H9 (cell line): Measurements from ENCODE around the gene DOCK11. TPM values are rescaled to one million over a fixed set of nuclear protein-coding genes. Genes with fewer than 3 reads are reported as not detected.
A peak's percentile ranks its signal among the peaks of the same experiment; 100 is the strongest.

Source experiments
- DNase-seq: peaks from one replicate; pipeline ENCODE4 v3.0.0-alpha.2; 2017
- H2AFZ ChIP-seq: one replicate; pipeline ENCODE4 v1.6.1; 2013; ENCODE audit warnings: mild to moderate bottlenecking, low read length, control low read depth, moderate library complexity
- H2AK5ac ChIP-seq: 2 replicates; pipeline ENCODE4 v1.6.1; 2013; ENCODE audit warnings: low read length, control low read depth, mixed read lengths; ENCODE audit not compliant: insufficient read length
- H2BK120ac ChIP-seq: one replicate; pipeline ENCODE4 v1.6.1; 2013; ENCODE audit warnings: low read depth, mild to moderate bottlenecking, low read length, control low read depth, inconsistent platforms; ENCODE audit not compliant: poor library complexity, severe bottlenecking
- H2BK12ac ChIP-seq: 2 replicates; pipeline ENCODE4 v1.6.1; 2013; ENCODE audit warnings: low read length, control low read depth, mixed read lengths, low read depth; ENCODE audit not compliant: insufficient read length
- H2BK15ac ChIP-seq: 2 replicates; pipeline ENCODE4 v1.6.1; 2013; ENCODE audit warnings: low read depth, low read length, control low read depth
- H2BK20ac ChIP-seq: one replicate; pipeline ENCODE4 v1.6.1; 2013; ENCODE audit warnings: low read depth, mild to moderate bottlenecking, low read length, control low read depth, inconsistent platforms; ENCODE audit not compliant: poor library complexity, severe bottlenecking
- H2BK5ac ChIP-seq: 2 replicates; pipeline ENCODE4 v1.6.1; 2013; ENCODE audit warnings: low read length, control low read depth, mixed read lengths; ENCODE audit not compliant: insufficient read length
- H3K14ac ChIP-seq: 2 replicates; pipeline ENCODE4 v1.6.1; 2013; ENCODE audit warnings: low read length, control low read depth; ENCODE audit not compliant: insufficient read depth
- H3K18ac ChIP-seq: 2 replicates; pipeline ENCODE4 v1.6.1; 2013; ENCODE audit warnings: low read depth, mild to moderate bottlenecking, mixed read lengths, low read length, control low read depth; ENCODE audit not compliant: insufficient read length
- H3K23ac ChIP-seq: 2 replicates; pipeline ENCODE4 v1.6.1; 2013; ENCODE audit warnings: low read length, control low read depth, mixed read lengths, low read depth; ENCODE audit not compliant: insufficient read length
- H3K23me2 ChIP-seq: 2 replicates; pipeline ENCODE4 v1.6.1; 2013; ENCODE audit warnings: low read depth, mild to moderate bottlenecking, mixed read lengths, low read length, control low read depth; ENCODE audit not compliant: insufficient read length, poor library complexity, severe bottlenecking
- H3K27ac ChIP-seq: 2 replicates; pipeline ENCODE4 v1.5.1; 2013; ENCODE audit warnings: low read length, control low read depth, mixed read lengths, low read depth; ENCODE audit not compliant: insufficient read length
- H3K27me3 ChIP-seq: 2 replicates; pipeline ENCODE4 v1.6.1; 2013; ENCODE audit warnings: low read length, control low read depth, inconsistent platforms; ENCODE audit not compliant: insufficient read depth
- H3K4ac ChIP-seq: 2 replicates; pipeline ENCODE4 v1.6.1; 2013; ENCODE audit warnings: low read depth, mild to moderate bottlenecking, control low read depth, inconsistent platforms, low read length, moderate library complexity
- H3K4me1 ChIP-seq: 2 replicates; pipeline ENCODE4 v1.6.1; 2013; ENCODE audit warnings: low read length, control low read depth, inconsistent platforms; ENCODE audit not compliant: insufficient read depth
- H3K4me2 ChIP-seq: 2 replicates; pipeline ENCODE4 v1.6.1; 2013; ENCODE audit warnings: low read length, control low read depth, mixed read lengths; ENCODE audit not compliant: insufficient read length, insufficient read depth
- H3K56ac ChIP-seq: 2 replicates; pipeline ENCODE4 v1.6.1; 2013; ENCODE audit warnings: low read depth, mild to moderate bottlenecking, mixed read lengths, low read length, control low read depth; ENCODE audit not compliant: insufficient read length
- H3K79me1 ChIP-seq: 2 replicates; pipeline ENCODE4 v1.6.1; 2013; ENCODE audit warnings: low read depth, mild to moderate bottlenecking, moderate library complexity, low read length, control low read depth, inconsistent platforms; ENCODE audit not compliant: insufficient read depth, poor library complexity, severe bottlenecking
- H3K79me2 ChIP-seq: 2 replicates; pipeline ENCODE4 v1.6.1; 2013; ENCODE audit warnings: low read length, control low read depth, inconsistent platforms; ENCODE audit not compliant: insufficient read depth
- H3K9ac ChIP-seq: 2 replicates; pipeline ENCODE4 v1.6.1; 2013; ENCODE audit warnings: low read length, control low read depth, mixed read lengths; ENCODE audit not compliant: insufficient read length; ENCODE audit errors: extremely low read depth
- H3K9me3 ChIP-seq: one replicate; pipeline ENCODE4 v1.6.1; 2013; ENCODE audit warnings: low read depth, low read length, inconsistent platforms; ENCODE audit not compliant: control insufficient read depth
- H3T11ph ChIP-seq: one replicate; pipeline ENCODE4 v1.6.1; 2013; ENCODE audit warnings: mild to moderate bottlenecking, low read length, control low read depth, inconsistent platforms
- H4K20me1 ChIP-seq: one replicate; pipeline ENCODE4 v1.6.1; 2013; ENCODE audit not compliant: control insufficient read depth, insufficient read length, insufficient read depth
- H4K5ac ChIP-seq: 2 replicates; pipeline ENCODE4 v1.6.1; 2013; ENCODE audit warnings: low read depth, mild to moderate bottlenecking, mixed read lengths, low read length, control low read depth; ENCODE audit not compliant: insufficient read length
- H4K8ac ChIP-seq: replicated peaks from 2 replicates; pipeline ENCODE4 v1.6.1; 2013; ENCODE audit warnings: low read length, control low read depth, mixed read lengths, low read depth; ENCODE audit not compliant: insufficient read length
- H4K91ac ChIP-seq: 2 replicates; pipeline ENCODE4 v1.6.1; 2013; ENCODE audit warnings: low read depth, mild to moderate bottlenecking, moderate library complexity, mixed read lengths, low read length, control low read depth; ENCODE audit not compliant: insufficient read length
- H3K27ac Mint-ChIP-seq, 3 experiments: 2 replicates in 2 of 3; 3 replicates in 1 of 3; pipeline ENCODE4 v1.8.0; 2020 to 2021; ENCODE audit warnings: mixed read lengths in 3 of 3, mild to moderate bottlenecking in 1 of 3, moderate library complexity in 1 of 3
- H3K27me3 Mint-ChIP-seq: 2 replicates; pipeline ENCODE4 v1.8.0; 2021; ENCODE audit warnings: low read depth, mild to moderate bottlenecking, moderate library complexity, mixed read lengths
- H3K36me3 Mint-ChIP-seq, 3 experiments: 2 replicates in 2 of 3; 3 replicates in 1 of 3; pipeline ENCODE4 v1.8.0; 2020 to 2021; ENCODE audit warnings: low read depth in 3 of 3, mixed read lengths in 3 of 3; ENCODE audit not compliant: insufficient read depth in 1 of 3
- H3K4me1 Mint-ChIP-seq, 2 experiments: 2 replicates each; pipeline ENCODE4 v1.8.0; 2020; ENCODE audit warnings: mixed read lengths in 2 of 2
- H3K4me3 Mint-ChIP-seq, 2 experiments: 2 replicates in 1 of 2; 3 replicates in 1 of 2; pipeline ENCODE4 v1.8.0; 2020 to 2021; ENCODE audit warnings: mild to moderate bottlenecking in 2 of 2, mixed read lengths in 2 of 2, moderate library complexity in 1 of 2
- H3K9me3 Mint-ChIP-seq, 2 experiments: 2 replicates in 1 of 2; 3 replicates in 1 of 2; pipeline ENCODE4 v1.8.0; 2020; ENCODE audit warnings: mild to moderate bottlenecking in 2 of 2, mixed read lengths in 2 of 2, moderate library complexity in 1 of 2
- WGBS: extraction: QIAGEN DNeasy Blood & Tissue Kit; methylation state at CpG from one replicate; pipeline ENCODE4 v1.1.7; 2013; ENCODE audit warnings: missing lambda C conversion rate, low lambda C conversion rate, mixed read lengths; ENCODE audit not compliant: insufficient read length; ENCODE audit errors: extremely low coverage; 5-methylcytosine and 5-hydroxymethylcytosine counted together
- total RNA-seq: library from RNA; stranded (reverse); gene quantifications from 2 replicates; pipeline ENCODE4 v1.2.1, GENCODE V29; 2021
- TF ChIP-seq, protein P1 (sequence below): fragments of 200-600 bp; sonication (generic); conservative IDR thresholded peaks from 3 replicates; pipeline ENCODE4 v1.8.0; 2021; ENCODE audit warnings: antibody characterized with exemption, mild to moderate bottlenecking

DOCK11 gene
- total RNA-seq, 1 experiment from 2014 or later, result 6.2 TPM

GRCh38 chrX:118603981-118604380 lies 108.4 kb downstream of the DOCK11 start:
- H3K18ac ChIP-seq, result no peak overlapping the region
- H3K79me2 ChIP-seq, result no peaks in the 10 kb centered on the region
- peaks cover 0 to 5% of the 10 kb centered on the region in 2 experiments; a peak in 2 of 4 replicates for H3K4me1 Mint-ChIP-seq
- H3K4ac ChIP-seq, result no peak overlapping the region
- H3K4me2 ChIP-seq, result no peak overlapping the region
- no peaks in the 10 kb centered on the region for H4K20me1 ChIP-seq
- H3K14ac ChIP-seq, result no peak overlapping the region
- TF ChIP-seq, protein P1, sequence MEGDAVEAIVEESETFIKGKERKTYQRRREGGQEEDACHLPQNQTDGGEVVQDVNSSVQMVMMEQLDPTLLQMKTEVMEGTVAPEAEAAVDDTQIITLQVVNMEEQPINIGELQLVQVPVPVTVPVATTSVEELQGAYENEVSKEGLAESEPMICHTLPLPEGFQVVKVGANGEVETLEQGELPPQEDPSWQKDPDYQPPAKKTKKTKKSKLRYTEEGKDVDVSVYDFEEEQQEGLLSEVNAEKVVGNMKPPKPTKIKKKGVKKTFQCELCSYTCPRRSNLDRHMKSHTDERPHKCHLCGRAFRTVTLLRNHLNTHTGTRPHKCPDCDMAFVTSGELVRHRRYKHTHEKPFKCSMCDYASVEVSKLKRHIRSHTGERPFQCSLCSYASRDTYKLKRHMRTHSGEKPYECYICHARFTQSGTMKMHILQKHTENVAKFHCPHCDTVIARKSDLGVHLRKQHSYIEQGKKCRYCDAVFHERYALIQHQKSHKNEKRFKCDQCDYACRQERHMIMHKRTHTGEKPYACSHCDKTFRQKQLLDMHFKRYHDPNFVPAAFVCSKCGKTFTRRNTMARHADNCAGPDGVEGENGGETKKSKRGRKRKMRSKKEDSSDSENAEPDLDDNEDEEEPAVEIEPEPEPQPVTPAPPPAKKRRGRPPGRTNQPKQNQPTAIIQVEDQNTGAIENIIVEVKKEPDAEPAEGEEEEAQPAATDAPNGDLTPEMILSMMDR, result peak; percentile 80
- peaks cover 2% of the 10 kb centered on the region; the same call in 1 of the 2 replicates for H3K27me3 Mint-ChIP-seq
- H3K23me2 ChIP-seq, result no peaks in the 10 kb centered on the region
- no peaks in the 10 kb centered on the region for H3K9me3 ChIP-seq
- no peak overlapping the region for H2BK20ac ChIP-seq
- no peak overlapping the region for H3K4me3 Mint-ChIP-seq
- H2AK5ac ChIP-seq, result no peak overlapping the region
- 100% methylated on average over 1 of the region's 7 CpGs for WGBS
- no peak overlapping the region for H4K5ac ChIP-seq
- H3K36me3 Mint-ChIP-seq, result peaks cover 2 to 11% (median 9%) of the 10 kb centered on the region in 3 experiments
- no peak overlapping the region for H2BK15ac ChIP-seq
- H3K27me3 ChIP-seq, result no peaks in the 10 kb centered on the region
- H4K8ac ChIP-seq, result no peak overlapping the region
- H3T11ph ChIP-seq, result no peak overlapping the region
- no peak overlapping the region for H2BK5ac ChIP-seq
- no peak overlapping the region for H4K91ac ChIP-seq
- no peak overlapping the region for H2AFZ ChIP-seq
- H3K79me1 ChIP-seq, result no peaks in the 10 kb centered on the region
- H3K4me1 ChIP-seq, result no peaks in the 10 kb centered on the region
- no peak overlapping the region for H3K27ac Mint-ChIP-seq
- peaks cover 2 to 43% of the 10 kb centered on the region in 2 experiments; a peak in 3 of 5 replicates for H3K9me3 Mint-ChIP-seq
- peak; percentile 50 for DNase-seq
- no peak overlapping the region for H3K56ac ChIP-seq
- H3K9ac ChIP-seq, result no peak overlapping the region
- no peak overlapping the region for H3K27ac ChIP-seq
- H3K23ac ChIP-seq, result no peak overlapping the region
- H2BK12ac ChIP-seq, result no peak overlapping the region
- H2BK120ac ChIP-seq, result no peak overlapping the region
